ENCODE data around the gene POLE.
"Not testable (repeated sequence)": the region's sequence is repeated elsewhere in the genome, so short reads cannot be mapped to it uniquely, and the experiment has no call there.

Gene POLE

GRCh38 chr12:132610051-132610759, 76.9 kb downstream of the POLE start, which contains the start of gene LRCOL1:
LRCOL1 (minus strand) TSS chr12:132610582; CDS start chr12:132606251, 4,331 bp downstream.
- FAIRE-seq: no peak

- no peak for FAIRE-seq
Measured at GRCh38 chr12:132608231-132609171, 78.6 kb downstream of the POLE start.

GRCh38 chr12:132606927-132607326, 80.2 kb downstream of the POLE start:
- no peak for FAIRE-seq

GRCh38 chr12:132606466-132606865, 80.7 kb downstream of the POLE start:
- no peak for FAIRE-seq

GRCh38 chr12:132605892-132606291, 81.2 kb downstream of the POLE start:
- FAIRE-seq: no peak

GRCh38 chr12:132604668-132605441, 82.3 kb downstream of the POLE start:
- FAIRE-seq: no peak

- no peak for FAIRE-seq
Measured at GRCh38 chr12:132604151-132604618, 83.0 kb downstream of the POLE start.

- FAIRE-seq: no peak
Measured at GRCh38 chr12:132603240-132604150, 83.6 kb downstream of the POLE start.

GRCh38 chr12:132602572-132603239, 84.4 kb downstream of the POLE start:
- no peak for FAIRE-seq

GRCh38 chr12:132601171-132601883, 85.8 kb downstream of the POLE start:
- no peak for FAIRE-seq

- no peak for FAIRE-seq
Measured at GRCh38 chr12:132600048-132601032, 86.8 kb downstream of the POLE start.

- FAIRE-seq: not testable (repeated sequence)
Measured at GRCh38 chr12:132599502-132599901, 87.6 kb downstream of the POLE start.

- FAIRE-seq: no peak
Measured at GRCh38 chr12:132597333-132598316, 89.5 kb downstream of the POLE start.

GRCh38 chr12:132596016-132596415, 91.1 kb downstream of the POLE start:
- FAIRE-seq: no peak

- no peak for FAIRE-seq
Measured at GRCh38 chr12:132595183-132595582, 92.0 kb downstream of the POLE start.

- FAIRE-seq: peak; percentile 49
Measured at GRCh38 chr12:132593938-132594358, 93.2 kb downstream of the POLE start.

GRCh38 chr12:132593521-132593920, 93.6 kb downstream of the POLE start:
- no peak for FAIRE-seq

GRCh38 chr12:132593071-132593470, 94.1 kb downstream of the POLE start:
- FAIRE-seq: no peak
